Measurements from ENCODE around the gene PCYT2.

The PCYT2 gene

DNA sequence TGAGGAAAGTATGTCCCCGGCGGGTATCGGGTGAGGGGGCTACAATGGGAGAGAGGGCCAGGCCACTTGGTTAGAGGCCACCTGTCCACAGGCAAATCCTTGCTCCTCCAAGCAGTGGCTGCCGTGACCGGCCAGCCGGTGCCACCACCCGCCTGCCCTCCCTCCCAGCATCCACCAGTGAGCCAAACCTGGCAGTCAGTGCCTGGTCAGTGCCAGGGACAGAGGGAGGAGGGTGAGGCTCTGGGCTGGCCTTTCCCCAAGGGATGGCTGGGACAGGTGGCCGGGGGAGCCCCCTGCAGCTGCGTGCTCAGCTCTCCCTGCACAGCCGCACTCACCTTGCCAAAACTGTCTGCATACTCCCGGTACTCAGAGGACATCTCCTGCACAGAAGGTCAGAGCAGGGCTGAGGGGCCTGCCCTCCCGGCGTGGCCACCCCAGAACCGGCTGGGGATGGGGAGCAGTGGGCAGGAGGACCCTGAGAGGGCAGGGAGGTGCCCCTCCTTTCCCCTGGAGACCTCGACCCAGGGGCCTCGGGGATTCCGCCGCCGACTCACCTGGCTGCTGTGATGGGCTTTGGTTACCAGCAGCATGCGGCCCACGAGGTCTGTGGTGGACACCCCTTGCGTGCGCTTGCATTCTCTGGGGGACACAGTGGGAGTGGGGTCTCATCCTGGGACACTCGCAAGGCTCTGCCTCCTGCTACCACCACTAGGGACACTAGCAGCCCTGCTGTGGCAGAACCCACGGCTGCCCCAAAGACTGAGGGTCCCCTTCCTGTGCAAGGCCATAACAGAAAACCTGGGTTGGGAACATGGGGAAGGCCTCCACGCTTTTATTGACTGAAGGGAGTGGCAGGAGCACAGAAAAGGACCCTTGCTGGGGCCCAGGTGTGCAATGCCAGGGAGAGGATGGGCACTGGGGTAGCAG is 3.7 kb downstream of the PCYT2 start:
- DNase-seq (ENCODE audit: extremely low read depth, low read depth), result no peak
- TF ChIP-seq, protein P1, sequence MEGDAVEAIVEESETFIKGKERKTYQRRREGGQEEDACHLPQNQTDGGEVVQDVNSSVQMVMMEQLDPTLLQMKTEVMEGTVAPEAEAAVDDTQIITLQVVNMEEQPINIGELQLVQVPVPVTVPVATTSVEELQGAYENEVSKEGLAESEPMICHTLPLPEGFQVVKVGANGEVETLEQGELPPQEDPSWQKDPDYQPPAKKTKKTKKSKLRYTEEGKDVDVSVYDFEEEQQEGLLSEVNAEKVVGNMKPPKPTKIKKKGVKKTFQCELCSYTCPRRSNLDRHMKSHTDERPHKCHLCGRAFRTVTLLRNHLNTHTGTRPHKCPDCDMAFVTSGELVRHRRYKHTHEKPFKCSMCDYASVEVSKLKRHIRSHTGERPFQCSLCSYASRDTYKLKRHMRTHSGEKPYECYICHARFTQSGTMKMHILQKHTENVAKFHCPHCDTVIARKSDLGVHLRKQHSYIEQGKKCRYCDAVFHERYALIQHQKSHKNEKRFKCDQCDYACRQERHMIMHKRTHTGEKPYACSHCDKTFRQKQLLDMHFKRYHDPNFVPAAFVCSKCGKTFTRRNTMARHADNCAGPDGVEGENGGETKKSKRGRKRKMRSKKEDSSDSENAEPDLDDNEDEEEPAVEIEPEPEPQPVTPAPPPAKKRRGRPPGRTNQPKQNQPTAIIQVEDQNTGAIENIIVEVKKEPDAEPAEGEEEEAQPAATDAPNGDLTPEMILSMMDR (IDR thresholded peaks at IDR 0.05; ENCODE audit: low read depth, low read length), result no peak; the same call in 1 of the 2 replicates

- no peak for DNase-seq (ENCODE audit: extremely low read depth, low read depth)
- TF ChIP-seq, protein P1 (IDR thresholded peaks at IDR 0.05; ENCODE audit: low read depth, low read length), result no peak
These were observed 4.6 kb downstream of the PCYT2 start for GRCh38 chr17:81906476-81907218.

- DNase-seq (ENCODE audit: extremely low read depth, low read depth), result no peak
- TF ChIP-seq, protein P1 (IDR thresholded peaks at IDR 0.05; ENCODE audit: low read depth, low read length), result no peak
These were observed 5.2 kb downstream of the PCYT2 start for GRCh38 chr17:81905993-81906392.

- DNase-seq (ENCODE audit: extremely low read depth, low read depth), result no peak
- TF ChIP-seq, protein P1 (IDR thresholded peaks at IDR 0.05; ENCODE audit: low read depth, low read length), result no peak
These were observed 5.7 kb downstream of the PCYT2 start for GRCh38 chr17:81905424-81905875.

DNA sequence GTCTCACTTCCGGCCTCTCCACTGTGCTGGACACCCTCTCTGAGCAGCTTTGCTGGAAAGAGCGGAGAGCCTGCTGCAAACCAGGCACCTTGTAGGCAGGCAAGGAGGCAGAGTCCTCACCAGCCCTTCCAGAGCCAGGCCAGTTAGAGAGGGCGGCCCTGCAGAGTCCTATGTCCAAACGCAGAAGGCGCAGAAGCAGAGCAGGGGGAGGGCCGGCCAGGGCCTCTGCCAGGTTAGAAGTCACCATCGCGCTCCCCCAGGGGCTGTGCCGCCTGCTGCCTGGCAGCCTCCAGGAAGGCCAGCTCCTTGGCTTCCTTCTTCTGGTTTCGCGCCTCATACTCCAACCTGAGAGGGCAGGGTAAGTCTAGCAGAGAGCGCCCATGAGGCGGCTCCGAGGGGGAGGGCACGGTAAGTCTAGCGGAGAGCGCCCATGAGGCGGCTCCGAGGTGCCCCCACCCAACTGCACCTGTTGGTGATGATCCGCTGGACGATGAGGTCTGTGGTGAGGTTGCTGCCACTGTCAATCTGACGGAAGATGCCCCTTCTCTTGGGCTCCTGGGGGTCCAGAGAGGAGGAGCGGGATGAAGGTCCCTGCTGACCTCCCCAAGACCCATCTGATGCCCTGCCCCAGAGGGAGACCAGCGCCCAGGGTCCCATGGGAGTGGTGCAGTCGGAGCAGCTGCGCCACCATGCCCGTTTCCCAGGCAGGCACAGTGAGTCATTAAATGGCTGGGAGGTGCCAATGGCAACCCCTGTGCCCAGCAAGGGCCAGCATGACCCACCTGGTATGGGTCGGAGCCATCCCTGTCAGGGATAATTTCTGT is 6.4 kb downstream of the PCYT2 start:
- no peak for DNase-seq (ENCODE audit: extremely low read depth, low read depth)
- TF ChIP-seq, protein P1 (IDR thresholded peaks at IDR 0.05; ENCODE audit: low read depth, low read length), result no peak

DNA sequence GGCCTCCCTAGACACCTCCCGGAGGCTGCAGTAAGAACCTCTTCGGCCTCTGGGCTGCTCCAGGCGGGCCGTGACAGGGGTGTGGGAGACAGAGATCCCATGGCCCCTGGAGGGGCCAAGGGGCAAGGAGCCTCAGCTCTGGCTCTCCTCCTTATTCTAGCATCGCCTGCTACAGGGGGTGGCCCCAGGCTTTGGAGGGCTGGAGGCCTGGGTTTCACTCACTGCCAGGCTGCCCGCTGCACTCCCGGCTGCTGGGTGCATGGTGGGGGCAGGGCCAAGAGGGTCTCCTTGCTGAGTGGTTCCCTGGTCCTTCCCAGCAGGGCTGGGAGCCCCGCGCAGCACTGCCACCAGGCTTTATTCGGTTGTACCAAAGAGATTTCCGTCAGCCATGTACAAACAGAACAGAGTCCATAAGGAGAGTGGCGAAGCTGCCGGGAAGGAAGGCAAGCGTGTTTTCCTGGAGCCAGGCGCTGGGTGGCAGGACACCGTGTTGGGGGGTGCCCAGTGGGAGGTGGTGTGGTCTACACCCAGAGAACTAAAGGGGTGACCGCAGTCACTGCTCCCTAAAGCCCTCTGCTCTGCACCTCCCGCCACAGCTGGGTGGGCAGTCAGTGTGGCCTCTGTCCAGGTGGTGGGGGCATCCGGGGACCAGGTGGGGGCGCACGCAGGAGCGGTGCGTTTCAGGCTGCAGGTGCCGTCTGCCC is 7.2 kb downstream of the PCYT2 start:
- TF ChIP-seq, protein P1 (IDR thresholded peaks at IDR 0.05; ENCODE audit: low read depth, low read length), result no peak
- no peak for DNase-seq (ENCODE audit: extremely low read depth, low read depth)

Data from AG09319 (cell line).